ENCODE data around the gene TMCO6. TPM values are rescaled to one million over a fixed set of nuclear protein-coding genes. Genes with fewer than 3 reads are reported as not detected.

The TMCO6 gene
- polyA plus RNA-seq, 1 donor: 11.0 TPM

DNA sequence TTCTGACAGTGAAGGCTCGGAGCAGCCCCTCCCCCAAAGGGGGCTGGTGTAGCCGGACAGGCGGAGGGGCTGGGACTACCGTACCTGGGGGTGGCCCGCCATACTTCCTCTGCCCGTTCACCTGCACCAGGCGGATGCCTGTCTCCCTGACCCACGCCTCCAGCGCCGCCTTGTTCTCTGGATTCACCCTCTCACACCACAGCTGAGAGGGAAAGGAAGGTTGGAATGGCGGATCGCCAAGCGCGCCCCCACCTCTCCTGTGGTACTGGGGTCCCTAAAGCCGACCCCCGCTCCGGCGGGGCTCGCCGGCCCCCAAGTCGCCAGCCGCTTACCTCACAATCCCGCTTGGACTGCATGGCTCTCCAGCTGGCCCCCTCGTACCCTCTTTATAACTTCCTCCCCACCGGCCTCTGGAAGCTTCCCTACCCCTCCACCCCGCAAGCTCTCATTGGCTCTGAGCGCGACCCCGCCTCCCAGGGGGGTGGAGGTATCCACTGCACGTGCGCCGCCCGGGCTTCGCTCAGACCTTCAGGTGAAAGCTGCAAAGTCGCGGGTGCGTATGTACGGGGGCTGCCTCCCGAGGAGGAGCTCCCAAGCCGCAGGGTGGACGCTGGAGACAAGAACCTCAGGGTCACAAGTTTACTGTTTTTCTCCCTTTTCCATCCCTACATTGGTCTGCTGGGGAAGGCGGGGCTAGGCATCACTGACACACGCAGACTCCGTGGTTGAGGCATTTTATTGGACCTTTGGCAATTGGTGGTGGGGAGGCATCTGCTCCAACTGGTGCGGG lies 34.1 kb downstream of the TMCO6 start, which contains the start of gene DND1:
Gene DND1, minus strand, starts transcription at position 390 of the 790 bp plus-strand sequence. Its CDS starts 34 bp downstream, at position 356.
- no peak for DNase-seq

- no peak for DNase-seq
Measured at GRCh38 chr5:140674211-140674610, 35.0 kb downstream of the TMCO6 start.

GRCh38 chr5:140674629-140675028 lies 35.4 kb downstream of the TMCO6 start:
- DNase-seq: no peak

- no peak for DNase-seq
Measured at GRCh38 chr5:140677947-140678346, 38.7 kb downstream of the TMCO6 start.

DNA sequence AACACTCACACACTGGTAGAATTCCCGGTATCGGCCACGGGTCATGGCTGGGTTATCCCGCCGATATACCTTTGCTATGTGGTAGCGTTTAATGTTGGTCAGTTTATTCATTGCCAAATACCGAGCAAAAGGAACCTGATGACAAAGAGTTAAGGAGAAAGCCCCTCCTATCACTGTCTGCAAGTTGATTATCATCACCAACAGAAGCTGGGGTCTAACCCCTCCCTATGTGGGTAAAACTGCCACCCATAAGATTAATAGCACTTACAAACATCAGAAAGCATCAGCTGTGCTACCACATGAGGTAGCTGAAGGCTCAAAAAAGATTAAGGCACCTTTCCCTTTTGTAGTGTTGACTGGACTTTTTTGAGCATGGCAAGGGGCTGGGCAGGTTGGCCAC lies 39.7 kb downstream of the TMCO6 start:
- no peak for DNase-seq

GRCh38 chr5:140690376-140690932 lies 51.2 kb downstream of the TMCO6 start:
- DNase-seq: no peak

DNA sequence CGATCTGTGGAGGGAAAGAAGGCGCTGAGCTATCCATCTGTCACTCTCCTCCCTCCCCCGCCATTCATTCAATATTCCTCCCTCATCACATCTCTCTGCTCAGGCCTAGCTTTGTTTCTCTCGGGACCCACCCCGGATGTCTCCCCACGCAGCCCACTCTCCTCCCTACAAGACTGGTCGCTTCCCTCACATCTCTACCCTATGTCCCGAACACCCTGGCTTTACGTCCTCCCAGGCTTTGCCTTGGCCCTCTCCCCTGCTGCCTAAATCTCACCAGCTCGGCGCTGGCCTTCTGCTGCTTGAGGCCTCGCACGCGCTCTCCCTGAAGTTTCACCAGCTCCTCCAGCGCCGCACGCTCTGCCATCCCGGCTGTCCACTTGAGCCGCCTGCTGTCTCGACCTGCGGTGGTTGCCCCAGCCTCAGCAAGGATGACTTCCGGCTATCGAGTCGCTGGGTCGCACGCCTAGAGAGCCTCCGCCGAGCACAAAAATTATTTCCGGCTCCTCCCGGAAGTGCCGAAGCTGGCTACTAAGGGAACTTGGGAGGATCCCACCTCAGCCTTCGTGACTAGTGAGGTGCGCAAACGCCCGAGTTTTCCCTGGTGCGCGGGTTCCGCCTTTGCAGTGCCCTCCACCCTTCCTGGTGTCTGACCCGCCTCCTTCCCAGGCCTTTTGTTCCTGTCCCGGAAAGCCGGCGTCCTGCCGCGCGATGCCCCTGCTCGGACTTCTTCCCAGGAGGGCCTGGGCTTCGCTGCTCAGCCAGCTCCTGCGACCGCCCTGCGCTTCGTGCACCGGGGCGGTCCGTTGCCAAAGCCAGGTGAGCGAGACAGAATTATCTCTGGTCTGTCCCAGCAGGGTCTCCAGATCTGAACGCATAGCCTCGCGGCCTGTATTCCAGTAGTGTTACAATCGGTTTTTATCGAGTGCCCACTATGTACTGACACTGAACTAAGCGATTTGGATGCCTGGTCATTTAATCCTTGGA lies 52.0 kb downstream of the TMCO6 start, which contains the start of the genes HARS1 and HARS2:
Gene HARS1, minus strand, starts transcription at position 430 of the 984 bp plus-strand sequence. Its CDS starts 66 bp downstream, at position 364.
Gene HARS2, plus strand, starts transcription at position 515 of the 984 bp plus-strand sequence. Its CDS starts 194 bp downstream, at position 709.
- DNase-seq: peak; percentile 90

DNA sequence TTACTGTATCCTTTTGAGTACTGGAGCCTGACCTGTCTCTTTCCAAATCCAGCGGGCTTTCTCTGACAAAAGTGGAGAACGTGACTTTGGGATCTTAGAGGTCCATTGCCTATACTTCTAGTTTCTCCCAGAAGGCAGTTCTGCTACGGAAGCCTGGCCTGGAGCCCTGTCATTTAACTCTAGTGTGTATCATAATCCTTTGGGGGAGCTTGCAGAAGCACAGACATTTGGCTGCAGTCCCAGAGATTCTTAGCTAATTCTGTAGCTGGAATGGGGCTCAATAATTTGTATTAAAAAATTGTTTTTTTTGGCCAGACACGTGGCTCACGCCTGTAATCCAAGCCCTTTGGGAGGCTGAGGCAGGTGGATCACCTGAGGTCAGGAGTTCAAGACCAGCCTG lies 55.0 kb downstream of the TMCO6 start:
- DNase-seq: no peak

Other genes starting within 250 kb of the TMCO6 start
- 63.9 TPM for gene ANKHD1, start 237.6 kb upstream of the TMCO6 start, polyA plus RNA-seq (ENCODE audit: insufficient read length)
- gene EIF4EBP3, start 91.8 kb upstream of the TMCO6 start, polyA plus RNA-seq (ENCODE audit: insufficient read length): 8.6 TPM
- 20.5 TPM for gene SRA1, start 82.0 kb upstream of the TMCO6 start, polyA plus RNA-seq (ENCODE audit: insufficient read length)
- gene APBB3, start 74.9 kb upstream of the TMCO6 start, polyA plus RNA-seq (ENCODE audit: insufficient read length): 28.8 TPM
- 59.9 TPM for gene SLC35A4, start 74.6 kb upstream of the TMCO6 start, polyA plus RNA-seq (ENCODE audit: insufficient read length)
- gene CD14, start 6.3 kb upstream of the TMCO6 start, polyA plus RNA-seq (ENCODE audit: insufficient read length): 30.9 TPM
- 57.7 TPM for gene NDUFA2, start 8.2 kb downstream of the TMCO6 start, polyA plus RNA-seq (ENCODE audit: insufficient read length)
- gene IK, start 8.4 kb downstream of the TMCO6 start, polyA plus RNA-seq (ENCODE audit: insufficient read length): 104 TPM
- 14.3 TPM for gene WDR55, start 25.5 kb downstream of the TMCO6 start, polyA plus RNA-seq (ENCODE audit: insufficient read length)
- gene DND1, start 34.1 kb downstream of the TMCO6 start, polyA plus RNA-seq (ENCODE audit: insufficient read length): not detected
- 53.2 TPM for gene HARS1, start 51.9 kb downstream of the TMCO6 start, polyA plus RNA-seq (ENCODE audit: insufficient read length)
- 24.7 TPM for gene HARS2, start 52.0 kb downstream of the TMCO6 start, polyA plus RNA-seq (ENCODE audit: insufficient read length)
- 72.8 TPM for gene ZMAT2, start 61.0 kb downstream of the TMCO6 start, polyA plus RNA-seq (ENCODE audit: insufficient read length)
- not detected for gene PCDHA1, start 146.7 kb downstream of the TMCO6 start, polyA plus RNA-seq (ENCODE audit: insufficient read length)
- gene PCDHA2, start 155.4 kb downstream of the TMCO6 start, polyA plus RNA-seq (ENCODE audit: insufficient read length): 0.06 TPM
- 0.18 TPM for gene PCDHA3, start 161.6 kb downstream of the TMCO6 start, polyA plus RNA-seq (ENCODE audit: insufficient read length)
- 0.12 TPM for gene PCDHA4, start 167.6 kb downstream of the TMCO6 start, polyA plus RNA-seq (ENCODE audit: insufficient read length)
- gene PCDHA5, start 182.2 kb downstream of the TMCO6 start, polyA plus RNA-seq (ENCODE audit: insufficient read length): not detected
- gene PCDHA6, start 188.5 kb downstream of the TMCO6 start, polyA plus RNA-seq (ENCODE audit: insufficient read length): not detected
- gene PCDHA7, start 194.8 kb downstream of the TMCO6 start, polyA plus RNA-seq (ENCODE audit: insufficient read length): 0.19 TPM
- gene PCDHA8, start 201.7 kb downstream of the TMCO6 start, polyA plus RNA-seq (ENCODE audit: insufficient read length): not detected
- not detected for gene PCDHA9, start 208.9 kb downstream of the TMCO6 start, polyA plus RNA-seq (ENCODE audit: insufficient read length)
- 0.25 TPM for gene PCDHA10, start 216.4 kb downstream of the TMCO6 start, polyA plus RNA-seq (ENCODE audit: insufficient read length)
- gene PCDHA11, start 229.5 kb downstream of the TMCO6 start, polyA plus RNA-seq (ENCODE audit: insufficient read length): 0.30 TPM
- gene PCDHA12, start 235.9 kb downstream of the TMCO6 start, polyA plus RNA-seq (ENCODE audit: insufficient read length): 0.06 TPM
- 0.21 TPM for gene PCDHA13, start 242.7 kb downstream of the TMCO6 start, polyA plus RNA-seq (ENCODE audit: insufficient read length)

Measured in hindlimb muscle (tissue), 1 donor.